Measurements from ENCODE around the gene COA8.

DNA sequence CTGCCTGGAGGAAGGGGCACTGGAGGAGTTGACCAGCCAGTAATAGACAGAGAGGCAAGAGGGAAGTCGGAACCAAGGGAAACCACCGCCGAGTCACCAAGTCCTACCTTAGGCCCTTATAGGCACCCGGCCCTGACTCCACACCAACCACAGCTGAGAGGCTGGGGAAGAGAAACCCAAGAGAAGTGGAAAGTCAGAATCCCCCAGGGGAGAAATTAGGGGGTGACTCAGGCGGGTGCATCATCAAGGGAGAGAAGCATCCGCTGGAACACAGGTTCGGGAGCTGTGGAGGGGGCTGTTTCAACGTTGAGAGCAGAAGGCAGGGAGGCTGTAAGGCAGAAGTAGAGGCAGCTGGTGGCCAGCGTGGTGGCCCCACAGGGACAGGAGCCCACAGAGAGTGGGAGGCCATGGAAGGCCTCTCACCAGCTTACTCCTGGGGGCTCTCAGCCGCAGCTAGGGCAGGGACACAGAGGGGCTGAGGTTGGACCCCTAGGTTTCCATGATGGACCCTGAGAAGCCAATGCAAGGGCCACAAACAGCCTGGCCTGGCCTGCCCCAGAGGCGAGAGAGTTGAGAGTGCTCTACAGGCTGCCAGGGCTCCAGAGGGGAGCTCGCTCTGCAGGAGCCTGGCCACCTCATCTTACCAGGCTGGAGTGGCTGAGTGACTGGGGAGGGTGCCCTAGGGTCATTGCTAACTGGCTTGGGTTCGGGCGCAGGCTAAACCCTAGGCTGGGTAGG is 35.2 kb upstream of the COA8 start:
- TF ChIP-seq, protein P1, sequence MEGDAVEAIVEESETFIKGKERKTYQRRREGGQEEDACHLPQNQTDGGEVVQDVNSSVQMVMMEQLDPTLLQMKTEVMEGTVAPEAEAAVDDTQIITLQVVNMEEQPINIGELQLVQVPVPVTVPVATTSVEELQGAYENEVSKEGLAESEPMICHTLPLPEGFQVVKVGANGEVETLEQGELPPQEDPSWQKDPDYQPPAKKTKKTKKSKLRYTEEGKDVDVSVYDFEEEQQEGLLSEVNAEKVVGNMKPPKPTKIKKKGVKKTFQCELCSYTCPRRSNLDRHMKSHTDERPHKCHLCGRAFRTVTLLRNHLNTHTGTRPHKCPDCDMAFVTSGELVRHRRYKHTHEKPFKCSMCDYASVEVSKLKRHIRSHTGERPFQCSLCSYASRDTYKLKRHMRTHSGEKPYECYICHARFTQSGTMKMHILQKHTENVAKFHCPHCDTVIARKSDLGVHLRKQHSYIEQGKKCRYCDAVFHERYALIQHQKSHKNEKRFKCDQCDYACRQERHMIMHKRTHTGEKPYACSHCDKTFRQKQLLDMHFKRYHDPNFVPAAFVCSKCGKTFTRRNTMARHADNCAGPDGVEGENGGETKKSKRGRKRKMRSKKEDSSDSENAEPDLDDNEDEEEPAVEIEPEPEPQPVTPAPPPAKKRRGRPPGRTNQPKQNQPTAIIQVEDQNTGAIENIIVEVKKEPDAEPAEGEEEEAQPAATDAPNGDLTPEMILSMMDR (IDR thresholded peaks at IDR 0.05): no peak
- no peak for TF ChIP-seq POLR2A (IDR thresholded peaks at IDR 0.05)
